Brain pericyte (primary cell): ENCODE data around the gene ZNF140.

Source experiments
- DNase-seq: peaks from one replicate; pipeline ENCODE4 v3.0.0-alpha.2; 2012; ENCODE audit warnings: low read depth, low spot score

Gene ZNF140

GRCh38 chr12:133080368-133081158 is at the start of gene ZNF140:
Gene ZNF140 (plus strand): TSS chr12:133080923. CDS start chr12:133081321, 398 bp downstream.
- DNase-seq = peak; percentile 93

GRCh38 chr12:133037207-133038005 is 43.3 kb upstream of the ZNF140 start, which contains the start of gene ZNF84:
Gene ZNF84 (plus strand): TSS chr12:133037509. CDS start chr12:133041468, 3,959 bp downstream.
- DNase-seq = peak; percentile 97

GRCh38 chr12:133038118-133038709 is 42.5 kb upstream of the ZNF140 start:
- DNase-seq = no peak

- DNase-seq = no peak
These were observed 34.0 kb upstream of the ZNF140 start for GRCh38 chr12:133046698-133047097.

GRCh38 chr12:133057446-133057845 is 23.3 kb upstream of the ZNF140 start:
- no peak for DNase-seq

GRCh38 chr12:133058203-133059113 is 22.3 kb upstream of the ZNF140 start:
- no peak for DNase-seq

GRCh38 chr12:133061954-133062353 is 18.8 kb upstream of the ZNF140 start:
- no peak for DNase-seq

- DNase-seq = no peak
These were observed 17.2 kb upstream of the ZNF140 start for GRCh38 chr12:133063556-133063955.

- DNase-seq = no peak
These were observed 6.9 kb upstream of the ZNF140 start for GRCh38 chr12:133073836-133074235.

GRCh38 chr12:133080026-133080367 is 726 bp upstream of the ZNF140 start:
- peak; percentile 99 for DNase-seq

GRCh38 chr12:133081159-133081780 is 547 bp downstream of the ZNF140 start:
- no peak for DNase-seq

- no peak for DNase-seq
These were observed 2.6 kb downstream of the ZNF140 start for GRCh38 chr12:133083345-133083744.

- DNase-seq = no peak
These were observed 24.9 kb downstream of the ZNF140 start for GRCh38 chr12:133105620-133106019.

GRCh38 chr12:133106253-133106652 is 25.5 kb downstream of the ZNF140 start:
- DNase-seq = no peak

GRCh38 chr12:133107121-133107520 is 26.4 kb downstream of the ZNF140 start:
- no peak for DNase-seq

- DNase-seq = no peak
These were observed 27.4 kb downstream of the ZNF140 start for GRCh38 chr12:133108150-133108549.

- no peak for DNase-seq
These were observed 39.9 kb downstream of the ZNF140 start for GRCh38 chr12:133120385-133121191.

- no peak for DNase-seq
These were observed 44.0 kb downstream of the ZNF140 start for GRCh38 chr12:133124674-133125073.

GRCh38 chr12:133129368-133130037 is 48.8 kb downstream of the ZNF140 start:
- no peak for DNase-seq
